Ammon's horn (tissue), 1 donor: ENCODE results near the gene PAMR1.
"Not testable (repeated sequence)": the region's sequence is repeated elsewhere in the genome, so short reads cannot be mapped to it uniquely, and the experiment has no call there.

Source experiments
- DNase-seq: peaks from one replicate; pipeline ENCODE4 v3.0.0-alpha.2; 2016; ENCODE audit warnings: low spot score

Gene PAMR1

GRCh38 chr11:35541621-35542375 is 16.4 kb upstream of the PAMR1 start:
- no peak for DNase-seq

GRCh38 chr11:35540526-35540925 is 15.1 kb upstream of the PAMR1 start:
- DNase-seq: no peak

- no peak for DNase-seq
These were observed 14.4 kb upstream of the PAMR1 start for GRCh38 chr11:35539781-35540281.

GRCh38 chr11:35539256-35539655 is 13.8 kb upstream of the PAMR1 start:
- DNase-seq: no peak

- no peak for DNase-seq
These were observed 11.1 kb upstream of the PAMR1 start for GRCh38 chr11:35536470-35536869.

GRCh38 chr11:35531246-35531645 is 5.8 kb upstream of the PAMR1 start:
- DNase-seq: no peak

- no peak for DNase-seq
These were observed 4.6 kb upstream of the PAMR1 start for GRCh38 chr11:35529971-35530495.

GRCh38 chr11:35526370-35526792 is 965 bp upstream of the PAMR1 start:
- DNase-seq: no peak

GRCh38 chr11:35524780-35525179 is 636 bp downstream of the PAMR1 start:
- DNase-seq: no peak

- no peak for DNase-seq
These were observed 1.6 kb downstream of the PAMR1 start for GRCh38 chr11:35523861-35524260.

- no peak for DNase-seq
These were observed 2.1 kb downstream of the PAMR1 start for GRCh38 chr11:35523331-35523768.

- not testable (repeated sequence) for DNase-seq
These were observed 3.3 kb downstream of the PAMR1 start for GRCh38 chr11:35522091-35522490.

- DNase-seq: no peak
These were observed 5.0 kb downstream of the PAMR1 start for GRCh38 chr11:35520376-35520775.

GRCh38 chr11:35518766-35519165 is 6.7 kb downstream of the PAMR1 start:
- DNase-seq: no peak

- no peak for DNase-seq
These were observed 7.9 kb downstream of the PAMR1 start for GRCh38 chr11:35517481-35517880.

- no peak for DNase-seq
These were observed 9.0 kb downstream of the PAMR1 start for GRCh38 chr11:35516403-35516802.

- no peak for DNase-seq
These were observed 10.2 kb downstream of the PAMR1 start for GRCh38 chr11:35515224-35515623.

- no peak for DNase-seq
These were observed 10.9 kb downstream of the PAMR1 start for GRCh38 chr11:35514481-35514880.

- no peak for DNase-seq
These were observed 13.8 kb downstream of the PAMR1 start for GRCh38 chr11:35511666-35512065.

GRCh38 chr11:35507688-35508087 is 17.7 kb downstream of the PAMR1 start:
- no peak for DNase-seq

GRCh38 chr11:35501776-35502175 is 23.6 kb downstream of the PAMR1 start:
- DNase-seq: no peak

- DNase-seq: no peak
These were observed 24.7 kb downstream of the PAMR1 start for GRCh38 chr11:35500744-35501143.

- DNase-seq: no peak
These were observed 29.0 kb downstream of the PAMR1 start for GRCh38 chr11:35496416-35496815.
